ENCODE results near the gene EIF4G1. TPM values are rescaled to one million over a fixed set of nuclear protein-coding genes. Genes with fewer than 3 reads are reported as not detected.

EIF4G1 gene
- total and polyA plus RNA-seq, 2 donors (not counting 3 experiments of a cell fraction or from before 2014, with no cell fraction given): 355 to 532 TPM

- H3K9me3 ChIP-seq (replicated peaks; ENCODE audit: control insufficient read depth, insufficient read depth, low read length): no peaks in the 10 kb centered on the region
- no peak overlapping the region for H3K4me3 ChIP-seq (replicated peaks in 1 of 3; ENCODE audit: insufficient read depth in 1 of 3, low read depth in 1 of 3, low read length in 3 of 3)
- no peak overlapping the region for H3K9ac ChIP-seq (replicated peaks; ENCODE audit: extremely low read depth, insufficient read depth, low read length)
- H3K9me1 ChIP-seq (replicated peaks; ENCODE audit: control insufficient read depth, extremely low read depth, insufficient read depth, low read length): no peaks in the 10 kb centered on the region
- no peak overlapping the region for H3K4me2 ChIP-seq (ENCODE audit: insufficient read depth, low read length)
- no peaks in the 10 kb centered on the region for H3K4me1 ChIP-seq (ENCODE audit: control insufficient read depth, extremely low read depth, insufficient read depth, low read length)
- TF ChIP-seq POLR2AphosphoS5 (IDR thresholded peaks at IDR 0.05; ENCODE audit: insufficient read depth, low read depth, low read length) (no peak), FOS (IDR thresholded peaks at IDR 0.05; ENCODE audit: borderline replicate concordance, insufficient read depth, low read length) (no peak), EZH2 (IDR thresholded peaks at IDR 0.05; ENCODE audit: borderline replicate concordance, low read depth, low read length, severe bottlenecking) (no peak), MYC (IDR thresholded peaks at IDR 0.05; ENCODE audit: low read depth, low read length) (no peak), CTCF (IDR thresholded peaks at IDR 0.05; ENCODE audit: extremely low read depth in 1 of 2, insufficient read depth in 1 of 2, low read depth in 1 of 2, low read length in 2 of 2) (no peak), GATA2 (IDR thresholded peaks at IDR 0.05; ENCODE audit: insufficient read depth, insufficient read length, low read depth, low read length) (no peak), JUN (IDR thresholded peaks at IDR 0.05; ENCODE audit: borderline replicate concordance, insufficient read depth, insufficient read length, low read depth) (no peak), POLR2A (IDR thresholded peaks at IDR 0.05; ENCODE audit: low read depth, low read length) (no peak), MAX (IDR thresholded peaks at IDR 0.05; ENCODE audit: insufficient read depth, insufficient read length) (no peak)
- no peaks in the 10 kb centered on the region for H3K27me3 ChIP-seq (ENCODE audit: control insufficient read depth in 2 of 2, insufficient read depth in 2 of 2, low read length in 2 of 2)
- H2AFZ ChIP-seq (ENCODE audit: low read depth, low read length): no peak overlapping the region
- no peak for DNase-seq (ENCODE audit: low read depth, low spot score)
- H4K20me1 ChIP-seq (replicated peaks; ENCODE audit: control insufficient read depth, extremely low read depth, insufficient read depth, low read length): no peaks in the 10 kb centered on the region
- ChIA-PET POLR2A (no interaction called here), CTCF (no interaction called here)
- FAIRE-seq: no peak
- dilution Hi-C loops (cut with MboI; ENCODE audit: extremely low pct_ligation_motif_present, low sequenced_read_pairs) (no loop called here), intact Hi-C loops (cut with micrococcal nuclease) (no loop called here)
- no TSS peak for BruUV-seq (replicated peaks)
- peaks cover 0 to 7% of the 10 kb centered on the region in 2 experiments for H3K36me3 ChIP-seq (ENCODE audit: control insufficient read depth in 2 of 2, extremely low read depth in 1 of 2, insufficient read depth in 2 of 2, low read length in 2 of 2)
- no peak overlapping the region for H3K27ac ChIP-seq (ENCODE audit: insufficient read depth, low read depth, low read length)
- no peaks in the 10 kb centered on the region for H3K79me2 ChIP-seq (ENCODE audit: control insufficient read depth, insufficient read depth, low read length)
Observed at GRCh38 chr3:184350618-184351017, 36.2 kb downstream of the EIF4G1 start.
